Stimulated activated naive CD8-positive, alpha-beta T cell treated with anti-CD3 and anti-CD28 coated beads, Interleukin-15, Interleukin-2, amounts not matched to agents 100 U/mL and 50 U/mL, for 24 hours (primary cell): Measurements from ENCODE around the gene KASH5.

ENCODE experiments used
- ATAC-seq: fragments of 150-1000 bp; cut with Tn5 transposase; one replicate; pipeline ENCODE4 v1.10.0; 2021
- DNase-seq: peaks from one replicate; pipeline ENCODE4 v3.0.0; 2021

The KASH5 gene

GRCh38 chr19:49395581-49396407 is 7.7 kb downstream of the KASH5 start:
- no peak for DNase-seq
- ATAC-seq = no peak

GRCh38 chr19:49396738-49397505 is 8.9 kb downstream of the KASH5 start:
- ATAC-seq (no peak), DNase-seq (no peak)

GRCh38 chr19:49398001-49398615 is 10.1 kb downstream of the KASH5 start:
- DNase-seq (no peak), ATAC-seq (no peak)

GRCh38 chr19:49398931-49399330 is 10.9 kb downstream of the KASH5 start:
- DNase-seq = no peak
- ATAC-seq = no peak

GRCh38 chr19:49400029-49400428 is 12.0 kb downstream of the KASH5 start:
- no peak for ATAC-seq

GRCh38 chr19:49403404-49404187 is 15.5 kb downstream of the KASH5 start:
- DNase-seq = no peak

More at GRCh38 chr19:49400029-49400428, 12.0 kb downstream of the KASH5 start:
- no peak for DNase-seq

GRCh38 chr19:49407079-49407478 is 19.0 kb downstream of the KASH5 start:
- ATAC-seq = no peak

More at GRCh38 chr19:49403404-49404187, 15.5 kb downstream of the KASH5 start:
- ATAC-seq = peak; percentile 44

GRCh38 chr19:49407482-49408015 is 19.5 kb downstream of the KASH5 start:
- no peak for ATAC-seq

More at GRCh38 chr19:49407079-49407478, 19.0 kb downstream of the KASH5 start:
- DNase-seq = no peak

GRCh38 chr19:49408816-49409440 is 20.9 kb downstream of the KASH5 start:
- ATAC-seq (peak; percentile 30), DNase-seq (no peak)

More at GRCh38 chr19:49407482-49408015, 19.5 kb downstream of the KASH5 start:
- DNase-seq = no peak

- ATAC-seq = peak; percentile 21
- no peak for DNase-seq
Observed at GRCh38 chr19:49409441-49410029, 21.5 kb downstream of the KASH5 start.

GRCh38 chr19:49411681-49412326 is 23.8 kb downstream of the KASH5 start:
- DNase-seq (no peak), ATAC-seq (no peak)

GRCh38 chr19:49413348-49413747 is 25.3 kb downstream of the KASH5 start:
- ATAC-seq (no peak), DNase-seq (no peak)

- DNase-seq (no peak), ATAC-seq (no peak)
Observed at GRCh38 chr19:49414256-49414655, 26.2 kb downstream of the KASH5 start.

- no peak for DNase-seq
- ATAC-seq = no peak
Observed at GRCh38 chr19:49415102-49415809, 27.2 kb downstream of the KASH5 start.

GRCh38 chr19:49415810-49416200 is 27.8 kb downstream of the KASH5 start:
- ATAC-seq = no peak

GRCh38 chr19:49417088-49417487 is 29.0 kb downstream of the KASH5 start:
- DNase-seq (no peak), ATAC-seq (no peak)

More at GRCh38 chr19:49415810-49416200, 27.8 kb downstream of the KASH5 start:
- no peak for DNase-seq

GRCh38 chr19:49418511-49418910 is 30.5 kb downstream of the KASH5 start:
- ATAC-seq (no peak), DNase-seq (no peak)

- ATAC-seq = no peak
- no peak for DNase-seq
Observed at GRCh38 chr19:49419173-49419572, 31.1 kb downstream of the KASH5 start.

- no peak for ATAC-seq
- DNase-seq = no peak
Observed at GRCh38 chr19:49420227-49420626, 32.2 kb downstream of the KASH5 start.
